GM10266 (cell line): ENCODE measurements around the gene MAD1L1.

Experiments
- DNase-seq: peaks from one replicate; pipeline ENCODE4 v3.0.0; 2012; ENCODE audit errors: extremely low spot score
- TF ChIP-seq, protein P1 (sequence below): IDR thresholded peaks from 2 replicates; pipeline ENCODE4 v1.5.1; 2012; ENCODE audit warnings: mild to moderate bottlenecking, low read depth; ENCODE audit not compliant: control insufficient read depth, insufficient read depth; ENCODE audit errors: missing control alignments

The MAD1L1 gene

DNA sequence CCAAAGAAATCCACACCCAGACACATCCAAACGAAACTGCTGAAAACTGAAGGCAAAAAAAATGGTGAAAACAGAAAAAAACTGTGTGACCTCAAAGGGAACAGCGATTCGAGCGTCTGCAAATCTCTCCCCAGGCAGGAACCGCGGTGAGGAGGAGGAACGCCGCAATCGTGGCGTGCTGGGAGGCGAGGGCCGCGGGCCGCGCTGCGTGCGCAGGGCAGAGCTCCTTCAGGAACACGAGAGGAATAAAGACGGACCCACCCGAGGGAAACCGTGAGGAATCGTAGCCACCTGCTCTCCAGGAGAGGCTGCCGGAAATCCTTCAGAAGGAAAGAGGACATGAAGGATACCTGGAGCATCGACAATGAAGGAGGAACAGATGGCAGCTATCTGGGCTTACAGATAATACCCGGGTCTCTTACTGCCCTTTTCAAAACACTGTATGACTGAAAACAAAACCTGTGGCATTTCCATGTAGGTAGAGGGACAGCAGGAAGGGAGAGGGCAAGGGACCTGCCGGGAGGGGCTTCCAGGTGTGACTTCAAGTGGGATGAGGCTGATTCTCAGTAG is 266.0 kb downstream of the MAD1L1 start:
- DNase-seq = no peak
- TF ChIP-seq, protein P1, sequence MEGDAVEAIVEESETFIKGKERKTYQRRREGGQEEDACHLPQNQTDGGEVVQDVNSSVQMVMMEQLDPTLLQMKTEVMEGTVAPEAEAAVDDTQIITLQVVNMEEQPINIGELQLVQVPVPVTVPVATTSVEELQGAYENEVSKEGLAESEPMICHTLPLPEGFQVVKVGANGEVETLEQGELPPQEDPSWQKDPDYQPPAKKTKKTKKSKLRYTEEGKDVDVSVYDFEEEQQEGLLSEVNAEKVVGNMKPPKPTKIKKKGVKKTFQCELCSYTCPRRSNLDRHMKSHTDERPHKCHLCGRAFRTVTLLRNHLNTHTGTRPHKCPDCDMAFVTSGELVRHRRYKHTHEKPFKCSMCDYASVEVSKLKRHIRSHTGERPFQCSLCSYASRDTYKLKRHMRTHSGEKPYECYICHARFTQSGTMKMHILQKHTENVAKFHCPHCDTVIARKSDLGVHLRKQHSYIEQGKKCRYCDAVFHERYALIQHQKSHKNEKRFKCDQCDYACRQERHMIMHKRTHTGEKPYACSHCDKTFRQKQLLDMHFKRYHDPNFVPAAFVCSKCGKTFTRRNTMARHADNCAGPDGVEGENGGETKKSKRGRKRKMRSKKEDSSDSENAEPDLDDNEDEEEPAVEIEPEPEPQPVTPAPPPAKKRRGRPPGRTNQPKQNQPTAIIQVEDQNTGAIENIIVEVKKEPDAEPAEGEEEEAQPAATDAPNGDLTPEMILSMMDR = no peak

DNA sequence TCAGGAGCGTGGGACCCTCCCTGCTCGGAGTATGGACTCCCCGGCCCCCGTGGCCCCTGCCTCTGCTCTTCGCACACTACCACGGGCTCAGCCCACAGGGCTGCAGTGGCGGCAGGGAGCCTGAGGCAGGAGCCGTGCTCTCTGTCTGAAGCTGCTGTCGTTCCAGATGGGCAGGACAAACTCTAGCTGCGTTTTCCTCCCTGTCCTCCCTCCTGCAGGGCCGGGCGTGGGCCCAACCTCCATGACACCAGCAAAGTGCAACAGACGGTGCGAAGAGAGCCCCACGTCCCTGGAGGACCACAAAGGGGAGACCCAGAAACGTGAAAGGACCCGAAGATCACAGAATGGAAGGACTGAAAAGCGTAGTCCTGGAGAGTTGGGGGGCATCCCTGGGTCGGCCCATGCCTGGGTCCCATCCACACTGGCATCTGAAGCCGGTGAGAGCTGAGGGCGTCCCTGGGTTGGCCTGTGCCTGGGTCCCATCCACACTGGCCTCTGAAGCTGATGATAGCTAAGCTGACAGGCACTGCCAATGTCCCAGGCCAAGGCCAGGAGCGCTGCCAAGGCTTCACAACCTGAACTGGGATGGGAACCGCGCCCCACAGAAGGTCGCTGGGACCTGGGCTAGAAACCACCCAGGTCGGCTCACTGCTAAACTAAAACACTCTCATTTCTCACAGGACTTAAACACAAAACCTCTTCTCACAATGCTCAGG is 267.0 kb downstream of the MAD1L1 start:
- TF ChIP-seq, protein P1 = no peak

DNA sequence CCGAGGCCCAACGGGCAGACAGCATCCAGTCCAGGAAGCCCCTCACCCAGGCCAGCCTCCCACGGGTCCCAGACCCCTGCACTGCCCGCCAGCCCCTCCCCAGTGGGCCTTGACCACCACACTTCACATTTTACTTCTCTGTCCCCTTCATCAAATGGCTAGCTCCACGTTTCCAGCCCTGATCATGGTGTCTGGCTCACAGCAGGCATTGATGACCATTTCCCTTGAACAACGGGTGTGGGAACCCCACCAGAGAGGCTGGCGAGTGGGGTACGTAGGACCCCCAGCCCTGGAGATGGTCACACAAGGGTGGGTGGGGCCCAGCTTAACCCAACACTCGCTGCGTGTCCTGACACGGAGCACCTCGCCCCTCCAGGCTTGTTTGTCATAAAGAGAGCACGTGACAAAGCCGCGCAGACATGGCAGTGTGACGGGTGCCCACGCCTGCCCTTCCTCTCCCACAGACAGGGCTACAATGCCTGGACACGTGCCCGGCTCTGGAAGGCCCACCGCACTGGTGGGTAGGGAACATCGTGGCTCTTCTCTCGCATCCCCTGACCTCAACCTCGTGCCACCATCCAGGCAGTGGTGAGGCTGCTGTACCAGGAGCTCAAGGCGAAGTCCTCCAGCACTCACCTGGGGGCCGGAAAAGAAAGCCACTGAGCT is 267.7 kb downstream of the MAD1L1 start:
- TF ChIP-seq, protein P1 = no peak
- DNase-seq = no peak

More for the DNA sequence above, 267.0 kb downstream of the MAD1L1 start:
- DNase-seq = no peak

DNA sequence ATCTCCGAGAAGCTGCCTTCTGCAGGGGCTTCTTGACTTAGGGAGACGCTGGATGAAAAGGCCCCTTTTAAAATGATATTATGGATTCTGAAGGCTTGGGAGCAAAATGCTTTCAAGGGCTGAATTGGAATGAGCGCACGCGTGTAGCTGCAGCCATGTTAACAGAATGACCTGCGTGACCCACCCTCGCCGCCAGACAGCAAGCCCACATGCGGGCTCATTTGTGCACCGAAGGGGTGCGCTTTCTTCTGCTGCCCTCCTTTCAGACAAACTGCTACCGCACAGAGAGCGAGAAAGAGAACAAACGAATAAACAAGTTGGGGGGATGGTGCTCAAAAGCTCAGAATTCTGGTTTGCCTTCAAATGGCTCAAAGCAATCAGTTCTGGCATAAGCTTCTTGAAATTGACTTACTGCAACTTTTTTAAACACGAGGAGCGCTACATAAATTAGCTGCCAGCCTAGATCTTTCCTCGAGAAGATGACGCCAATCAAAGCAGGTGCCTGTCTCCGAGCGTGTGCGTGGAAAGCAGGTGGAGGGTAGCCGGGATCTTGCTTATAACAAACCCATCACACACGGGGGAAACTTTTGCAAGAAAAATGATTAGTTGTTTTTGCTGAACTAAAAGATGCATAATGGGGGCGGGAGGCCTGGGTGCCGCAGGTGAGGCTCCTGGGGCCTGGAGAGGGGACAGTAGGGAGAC is 268.4 kb downstream of the MAD1L1 start:
- TF ChIP-seq, protein P1 = no peak

DNA sequence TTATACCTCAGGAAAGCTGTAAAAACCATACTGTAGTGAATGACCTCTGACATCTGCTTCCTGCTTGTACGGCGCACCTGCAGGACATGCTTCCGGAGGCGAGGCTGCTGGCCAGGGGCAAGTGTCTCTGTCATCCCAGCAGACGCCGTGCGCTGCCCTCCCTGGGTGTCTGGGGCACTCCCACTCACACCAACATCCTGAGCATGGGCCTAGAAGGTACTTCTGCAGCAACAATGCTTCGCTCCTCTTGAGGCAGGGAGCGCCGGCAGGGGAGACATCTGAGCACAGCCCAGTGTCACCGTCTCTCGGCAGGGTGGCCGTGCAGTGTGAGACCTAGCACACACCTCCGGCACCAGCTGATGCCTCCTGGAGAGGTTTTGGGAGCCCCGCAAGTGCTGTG is 269.2 kb downstream of the MAD1L1 start:
- TF ChIP-seq, protein P1 = no peak
- no peak for DNase-seq

More for the DNA sequence above, 268.4 kb downstream of the MAD1L1 start:
- DNase-seq = no peak

DNA sequence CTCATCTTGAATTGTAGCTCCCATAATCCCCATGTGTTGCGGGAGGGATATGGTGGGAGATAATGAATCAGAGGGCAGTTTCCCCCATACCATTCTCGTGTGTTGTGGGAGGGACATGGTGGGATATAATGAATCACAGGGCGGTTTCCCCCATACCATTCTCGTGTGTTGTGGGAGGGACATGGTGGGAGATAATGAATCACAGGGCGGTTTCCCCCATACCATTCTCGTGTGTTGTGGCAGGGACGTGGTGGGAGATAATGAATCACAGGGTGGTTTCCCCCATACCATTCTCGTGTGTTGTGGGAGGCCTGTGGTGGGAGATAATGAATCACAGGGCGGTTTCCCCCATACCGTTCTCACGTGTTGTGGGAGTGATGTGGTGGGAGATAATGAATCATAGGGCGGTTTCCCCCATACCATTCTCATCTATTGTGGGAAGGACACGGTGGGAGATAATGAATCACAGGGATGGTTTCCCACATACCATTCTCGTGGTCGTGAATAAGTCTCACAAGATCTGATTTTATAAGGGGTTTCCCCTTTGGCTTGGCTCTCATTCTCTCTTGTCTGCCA is 271.0 kb downstream of the MAD1L1 start:
- no peak for DNase-seq
- TF ChIP-seq, protein P1 = no peak

DNA sequence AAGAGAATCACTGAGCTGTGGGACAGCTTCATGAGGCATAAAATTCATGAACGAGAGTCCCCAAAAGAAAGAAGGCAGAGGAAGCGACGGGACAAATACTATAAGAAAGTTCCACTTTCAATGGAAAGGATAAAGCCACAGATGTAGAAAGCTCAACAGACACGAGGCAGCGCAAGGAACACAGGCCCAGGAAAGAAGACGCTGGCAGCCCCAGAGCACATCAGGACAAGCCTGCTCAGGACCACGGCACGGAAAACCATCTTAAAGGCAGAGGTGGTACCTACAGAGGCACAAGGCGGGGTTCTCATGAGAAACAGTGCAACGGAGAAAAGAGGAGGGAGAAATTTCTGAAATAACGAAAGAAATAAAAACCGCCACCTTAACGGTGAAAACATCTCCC is 273.4 kb downstream of the MAD1L1 start:
- no peak for DNase-seq
- TF ChIP-seq, protein P1 = no peak
